GM18861 (cell line): ENCODE measurements around the gene NRGN.

ENCODE experiments used
- ATAC-seq: cut with Tn5 transposase; IDR thresholded peaks from one replicate; pipeline ENCODE4 v1.9.1; 2021; ENCODE audit not compliant: unreplicated experiment

Gene NRGN

GRCh38 chr11:124739479-124740276 lies at the start of gene NRGN:
TSS of gene NRGN (plus strand) at chr11:124739942. CDS start at chr11:124740085, 143 bp downstream.
- ATAC-seq, result peak; percentile 95

GRCh38 chr11:124693142-124693541 lies 46.6 kb upstream of the NRGN start:
- no peak for ATAC-seq

- ATAC-seq, result no peak
These were observed 40.2 kb upstream of the NRGN start for GRCh38 chr11:124699547-124699946.

GRCh38 chr11:124700028-124700427 lies 39.7 kb upstream of the NRGN start:
- ATAC-seq, result no peak

- no peak for ATAC-seq
These were observed 31.9 kb upstream of the NRGN start for GRCh38 chr11:124707829-124708228.

GRCh38 chr11:124712392-124712791 lies 27.4 kb upstream of the NRGN start:
- ATAC-seq, result no peak

GRCh38 chr11:124716591-124716990 lies 23.2 kb upstream of the NRGN start:
- ATAC-seq, result no peak

GRCh38 chr11:124717421-124717785 lies 22.3 kb upstream of the NRGN start:
- ATAC-seq, result peak; percentile 62

- ATAC-seq, result peak; percentile 32
These were observed 21.7 kb upstream of the NRGN start for GRCh38 chr11:124717786-124718651.

- ATAC-seq, result no peak
These were observed 20.9 kb upstream of the NRGN start for GRCh38 chr11:124718801-124719200.

- ATAC-seq, result no peak
These were observed 20.2 kb upstream of the NRGN start for GRCh38 chr11:124719534-124719933.

GRCh38 chr11:124722176-124722575 lies 17.6 kb upstream of the NRGN start:
- ATAC-seq, result no peak

GRCh38 chr11:124724979-124725718 lies 14.6 kb upstream of the NRGN start:
- ATAC-seq, result peak; percentile 97

- ATAC-seq, result peak; percentile 5
These were observed 14.0 kb upstream of the NRGN start for GRCh38 chr11:124725719-124726105.

GRCh38 chr11:124727474-124727873 lies 12.3 kb upstream of the NRGN start:
- no peak for ATAC-seq

- ATAC-seq, result no peak
These were observed 11.6 kb upstream of the NRGN start for GRCh38 chr11:124728134-124728533.

- ATAC-seq, result no peak
These were observed 10.2 kb upstream of the NRGN start for GRCh38 chr11:124729571-124729970.

GRCh38 chr11:124732230-124732629 lies 7.5 kb upstream of the NRGN start:
- no peak for ATAC-seq

GRCh38 chr11:124736736-124737135 lies 3.0 kb upstream of the NRGN start:
- no peak for ATAC-seq

GRCh38 chr11:124737638-124738305 lies 2.0 kb upstream of the NRGN start:
- ATAC-seq, result no peak
